RCC 7860 (cell line): Measurements from ENCODE around the gene ZNRF1.

ENCODE experiments used
- DNase-seq: peaks from one replicate; pipeline ENCODE4 v3.0.0-alpha.2; 2015; ENCODE audit warnings: low spot score
- FAIRE-seq: peaks from 2 replicates; lab custom pipeline; 2012; peaks lifted over from hg19 to GRCh38; lab: Jason Lieb, UNC

Gene ZNRF1

DNA sequence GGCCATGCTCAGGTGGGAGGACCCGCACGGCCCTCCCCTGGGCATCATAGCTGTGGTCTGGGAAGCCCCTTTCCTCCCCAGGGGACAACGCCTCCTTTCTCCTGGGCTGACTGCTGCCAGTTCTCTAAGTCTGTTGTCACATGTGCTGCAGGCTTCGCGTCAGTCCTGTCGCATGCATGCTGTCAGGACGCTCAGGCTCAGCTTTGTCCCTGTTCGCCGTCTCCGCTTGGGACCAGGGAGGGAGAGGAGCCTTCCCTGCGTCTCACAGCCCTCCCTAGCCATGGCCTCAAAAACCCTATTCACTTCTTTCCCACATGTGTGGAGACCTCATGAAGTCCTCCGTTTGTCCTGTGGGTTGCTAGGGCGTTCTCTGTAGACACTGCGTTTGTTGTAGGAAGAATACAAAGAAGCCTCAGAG, 96.4 kb downstream of the ZNRF1 start:
- DNase-seq (no peak), FAIRE-seq (no peak)

DNA sequence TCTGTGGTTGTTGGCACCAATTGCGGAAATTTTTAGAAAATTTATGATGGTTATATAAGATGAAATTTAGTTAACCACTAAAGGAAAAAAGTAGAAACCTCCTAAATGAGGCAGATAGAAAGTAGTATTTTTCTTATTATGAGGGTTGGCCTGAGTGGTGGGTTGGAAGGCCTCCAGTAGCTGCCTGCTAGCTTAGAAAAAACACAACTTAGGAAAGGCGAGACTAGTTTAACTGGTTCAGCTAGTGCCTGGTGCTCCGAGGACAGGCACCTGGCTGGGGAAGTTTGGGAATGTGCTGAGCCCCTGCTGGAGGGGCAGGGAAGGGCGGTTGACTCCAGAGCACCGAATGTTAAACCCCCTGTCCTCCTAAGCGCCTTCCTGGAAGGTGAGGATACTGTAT, 97.8 kb downstream of the ZNRF1 start:
- FAIRE-seq = no peak
- no peak for DNase-seq

DNA sequence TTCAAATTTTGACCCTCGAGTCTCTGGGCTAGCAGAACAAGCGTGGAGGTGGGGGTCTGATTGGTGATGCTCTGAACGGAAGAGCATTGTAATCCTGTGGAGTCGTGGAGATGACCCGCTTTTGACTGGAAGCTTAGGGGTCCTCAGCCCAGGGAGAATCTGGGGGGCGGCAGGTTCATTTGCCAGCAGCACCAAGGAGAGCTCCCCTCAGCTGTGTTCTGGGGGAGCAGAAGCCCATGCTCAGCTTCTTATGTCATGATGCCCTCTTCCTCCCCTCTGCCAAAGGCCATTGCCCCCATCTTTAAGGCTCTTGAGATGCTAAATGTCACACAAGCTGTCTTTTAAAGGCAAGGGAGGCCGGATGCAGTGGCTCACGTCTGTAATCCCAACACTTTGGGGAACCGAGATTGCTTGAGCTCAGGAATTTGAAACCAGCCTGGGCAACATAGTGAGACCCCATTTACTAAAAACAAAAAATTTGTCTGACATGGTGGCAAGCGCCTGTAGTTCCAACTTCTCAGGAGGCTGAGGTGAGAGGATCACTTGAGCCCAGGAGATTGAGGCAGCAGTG, 98.5 kb downstream of the ZNRF1 start:
- no peak for FAIRE-seq
- DNase-seq = no peak

DNA sequence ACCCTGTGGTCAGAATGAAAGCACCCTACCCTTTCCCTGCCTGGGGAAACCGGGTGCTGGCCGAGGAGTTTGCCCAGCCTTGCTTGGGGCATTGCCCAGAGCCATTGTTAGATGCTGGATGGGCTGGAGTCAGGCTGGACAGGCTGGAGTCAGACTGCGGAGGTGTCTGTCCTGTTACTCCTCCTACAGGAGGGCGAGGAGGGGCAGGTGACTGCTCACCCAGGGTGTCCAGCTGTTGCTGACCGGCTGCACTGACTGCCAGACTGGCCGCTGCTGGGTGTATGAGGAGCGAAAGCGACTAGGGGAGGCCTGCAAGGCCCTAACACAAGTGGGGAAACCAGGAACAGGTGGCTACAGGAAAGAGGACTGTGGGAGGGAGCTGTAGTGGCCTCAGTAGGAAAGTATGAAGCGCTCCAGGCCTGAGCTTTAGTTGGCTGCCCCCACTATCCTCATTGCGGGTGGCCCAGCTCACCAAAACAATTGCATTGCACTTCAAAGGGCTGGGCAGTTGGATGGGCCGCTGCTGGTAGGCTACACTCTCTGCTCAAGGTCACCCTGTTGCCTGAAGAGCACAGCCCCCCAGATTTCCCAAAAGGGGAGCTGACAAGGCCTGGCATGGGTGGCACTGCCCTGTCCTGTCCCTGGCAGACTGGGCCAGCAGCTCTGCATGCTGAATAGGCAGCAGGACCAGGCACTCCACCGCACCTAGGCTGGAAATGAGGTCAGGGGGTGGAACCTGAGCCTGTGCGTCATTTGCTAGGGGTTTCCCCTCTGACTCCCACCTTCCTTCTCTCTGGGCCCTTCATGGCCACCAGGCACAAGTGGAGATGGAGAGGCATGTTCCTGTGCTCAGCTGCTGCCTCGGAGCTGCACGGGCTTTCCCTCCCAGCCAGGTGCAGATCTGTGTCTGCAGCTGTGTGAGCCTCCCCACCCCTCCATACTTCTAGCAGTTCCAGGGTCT, 99.4 kb downstream of the ZNRF1 start:
- DNase-seq (no peak), FAIRE-seq (no peak)

- DNase-seq (no peak), FAIRE-seq (no peak)
Measured at GRCh38 chr16:75099075-75099667, 100.3 kb downstream of the ZNRF1 start.

GRCh38 chr16:75099738-75100602, 101.1 kb downstream of the ZNRF1 start:
- peak; percentile 49 for DNase-seq
- FAIRE-seq = no peak

GRCh38 chr16:75100603-75100990, 101.8 kb downstream of the ZNRF1 start:
- FAIRE-seq = no peak

GRCh38 chr16:75101635-75102034, 102.8 kb downstream of the ZNRF1 start:
- DNase-seq = no peak
- FAIRE-seq = no peak

More at GRCh38 chr16:75100603-75100990, 101.8 kb downstream of the ZNRF1 start:
- no peak for DNase-seq

GRCh38 chr16:75102595-75102994, 103.8 kb downstream of the ZNRF1 start:
- FAIRE-seq (no peak), DNase-seq (no peak)

DNA sequence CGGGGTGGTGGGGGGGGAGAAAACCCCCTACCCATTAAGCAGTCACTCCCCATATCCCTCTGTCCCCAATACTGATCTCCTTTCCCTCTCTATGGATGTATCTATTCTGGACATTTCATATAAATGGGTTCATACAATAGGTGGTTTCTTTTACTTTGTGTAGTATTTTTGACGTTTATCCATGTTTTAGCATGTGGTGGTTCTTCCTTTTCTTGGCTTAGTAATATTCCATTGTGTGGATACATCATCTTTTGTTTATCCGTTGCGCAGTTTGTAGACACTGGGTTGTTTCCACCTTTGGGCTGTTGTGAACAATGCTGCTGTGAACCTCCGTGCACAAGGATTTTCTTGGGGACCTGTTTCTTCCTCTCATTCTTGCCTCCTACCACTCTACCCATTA, 105.2 kb downstream of the ZNRF1 start:
- FAIRE-seq = no peak
- no peak for DNase-seq

DNA sequence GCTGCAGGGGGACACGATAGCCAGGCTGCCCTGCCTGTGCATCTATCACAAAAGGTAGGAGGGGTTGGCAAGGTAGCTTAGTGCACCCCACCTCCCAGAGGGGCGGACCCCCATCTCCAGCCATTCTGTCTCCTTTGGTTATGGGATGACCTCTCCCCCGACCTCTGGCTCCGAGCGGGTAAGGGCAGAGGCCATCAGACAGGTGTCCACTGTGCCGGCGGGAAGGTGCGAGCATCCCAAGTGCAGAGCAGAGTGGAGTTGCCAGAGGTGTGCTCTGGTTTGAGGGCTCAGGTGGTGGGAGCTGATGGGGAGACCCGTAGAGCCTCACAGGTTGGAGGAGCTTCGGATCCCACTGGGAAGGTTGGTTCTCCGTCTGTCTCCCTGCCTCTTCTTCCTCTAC, 106.0 kb downstream of the ZNRF1 start:
- no peak for FAIRE-seq

GRCh38 chr16:75105306-75106061, 106.7 kb downstream of the ZNRF1 start:
- DNase-seq (no peak), FAIRE-seq (no peak)

More for the DNA sequence above, 106.0 kb downstream of the ZNRF1 start:
- no peak for DNase-seq

GRCh38 chr16:75106351-75107274, 107.8 kb downstream of the ZNRF1 start:
- FAIRE-seq (no peak), DNase-seq (no peak)

DNA sequence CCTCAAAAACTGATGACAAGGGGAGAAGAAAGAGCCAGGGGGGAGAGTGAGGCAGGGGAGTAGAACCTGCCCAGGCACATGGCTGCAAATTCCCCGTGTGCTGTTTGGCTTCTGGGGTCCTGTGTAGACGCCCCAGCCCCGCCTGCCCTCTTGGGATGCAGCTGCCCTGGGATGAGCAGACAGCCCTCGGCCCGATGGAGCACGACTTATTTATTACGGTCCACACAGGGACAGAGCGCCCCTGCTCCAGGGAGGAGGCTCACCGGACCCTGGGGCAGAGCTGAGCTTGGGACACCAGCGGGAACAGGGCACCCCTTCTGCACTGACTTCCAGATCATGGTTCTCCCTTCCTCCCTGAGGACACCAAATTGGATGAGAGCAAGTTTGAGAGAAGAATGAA, 108.7 kb downstream of the ZNRF1 start:
- DNase-seq (no peak), FAIRE-seq (no peak)

DNA sequence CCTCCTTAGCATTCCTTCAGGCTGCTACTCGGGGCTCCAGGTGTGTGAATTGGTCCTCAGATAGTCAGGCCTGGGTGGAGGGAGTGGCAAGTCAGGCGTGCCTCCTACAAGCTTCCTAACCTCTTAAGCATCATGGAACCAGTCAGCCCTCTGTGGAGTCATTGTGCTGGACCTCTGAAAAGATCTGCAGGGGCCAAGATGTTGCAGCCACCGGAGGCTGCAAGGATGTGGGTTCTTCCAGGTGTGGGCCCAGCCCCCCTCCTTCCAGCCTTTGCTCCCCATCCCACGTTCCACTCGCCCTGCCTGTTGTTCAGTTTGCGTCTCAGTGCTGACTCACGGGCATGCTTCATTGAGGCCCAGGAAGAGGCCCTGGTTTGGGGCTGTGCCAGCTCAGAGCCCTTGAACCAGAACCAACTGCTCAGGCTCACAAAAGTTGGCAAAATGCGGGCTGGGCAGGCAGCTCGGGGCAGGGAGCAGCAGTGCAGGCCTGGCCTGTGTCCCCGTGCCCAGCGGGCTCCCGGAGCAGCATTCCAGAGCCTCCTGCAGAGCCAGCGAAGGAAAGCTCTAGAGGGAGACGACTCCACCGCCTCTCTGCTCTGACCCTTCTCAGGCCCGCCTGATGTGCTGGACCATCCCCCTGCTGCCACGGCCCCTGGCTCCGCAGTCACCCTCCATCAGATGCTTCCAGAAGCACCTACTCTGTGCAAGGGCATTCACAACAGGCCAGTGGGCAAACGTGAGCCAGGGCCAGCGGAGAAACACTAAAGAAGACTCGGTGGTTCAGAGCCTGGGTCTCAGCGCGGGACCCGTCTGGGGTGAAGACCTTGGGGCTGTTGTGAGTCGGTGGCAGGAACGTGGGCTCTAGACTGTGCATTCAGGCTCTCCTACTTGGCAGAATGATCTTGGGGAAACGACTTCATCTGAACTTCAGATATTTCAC, 110.2 kb downstream of the ZNRF1 start:
- FAIRE-seq (peak; percentile 93), DNase-seq (peak; percentile 97)

GRCh38 chr16:75109732-75110243, 111.0 kb downstream of the ZNRF1 start:
- DNase-seq (peak; percentile 10), FAIRE-seq (no peak)

DNA sequence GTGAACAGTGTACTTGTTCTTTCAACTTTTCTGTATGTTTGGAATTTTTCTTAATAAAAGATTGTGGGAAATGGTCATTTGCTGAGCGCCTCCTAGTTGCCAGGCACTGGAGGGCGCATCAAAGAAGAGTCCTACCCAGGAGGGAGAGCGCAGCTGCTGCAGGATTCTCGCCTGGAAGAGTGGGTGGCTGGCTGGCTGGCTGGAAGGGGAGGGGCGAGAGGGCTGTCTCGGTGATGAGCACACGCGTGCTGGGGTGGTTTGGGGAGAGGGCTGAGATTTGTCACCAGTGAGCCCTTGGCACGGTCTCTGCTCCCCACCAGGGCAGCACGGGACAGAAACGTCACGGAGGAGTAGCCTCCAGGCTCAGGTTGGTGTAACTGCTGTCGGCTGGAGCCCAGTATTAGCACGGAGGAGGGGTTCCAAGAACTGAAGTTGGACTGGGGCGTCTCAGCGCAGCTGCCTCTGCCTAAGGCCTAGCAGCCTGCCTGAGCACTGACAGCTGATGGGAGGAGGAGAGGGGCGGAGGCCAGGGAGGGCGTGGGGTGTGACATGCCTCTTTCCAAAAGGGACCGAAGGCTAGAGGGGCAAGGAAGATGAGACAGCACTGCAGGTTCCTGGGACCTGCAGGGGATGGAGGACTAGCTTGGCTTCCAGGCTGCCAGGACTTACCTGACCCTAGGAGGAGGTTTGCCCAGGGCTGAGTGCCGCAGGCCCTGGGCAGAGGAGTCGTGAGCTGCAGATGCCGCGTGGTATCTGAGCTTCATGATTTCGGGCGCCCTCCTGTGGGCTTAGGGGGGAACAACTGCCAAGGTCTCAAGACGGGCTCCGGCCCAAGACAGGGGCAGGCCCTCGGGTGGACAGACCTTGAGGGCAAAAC, 112.1 kb downstream of the ZNRF1 start:
- DNase-seq = peak; percentile 72
- no peak for FAIRE-seq
